Amygdala (tissue), 56 donors: Measurements from ENCODE around the gene SHISA5.
"Not testable (repeated sequence)": the region's sequence is repeated elsewhere in the genome, so short reads cannot be mapped to it uniquely, and the experiment has no call there.

Source experiments
- DNase-seq, 56 donors: peaks; one replicate each; lab custom pipeline; 2025; lab: John Stamatoyannopoulos, UW

SHISA5 gene

GRCh38 chr3:48504051-48504946 is at the start of gene SHISA5:
Gene SHISA5, minus strand, starts transcription at chr3:48504174. Its CDS starts 80 bp downstream, at chr3:48504094.
- DNase-seq = peak in 43 of 56 donors; percentile 16 to 76 (median 49)

GRCh38 chr3:48553361-48553760 is 49.4 kb upstream of the SHISA5 start:
- DNase-seq = no peak

- DNase-seq = no peak
Measured at GRCh38 chr3:48552111-48552951, 48.4 kb upstream of the SHISA5 start.

GRCh38 chr3:48551651-48552050 is 47.7 kb upstream of the SHISA5 start:
- not testable (repeated sequence) for DNase-seq

GRCh38 chr3:48548729-48549705 is 45.0 kb upstream of the SHISA5 start:
- peak in 55 of 56 donors; percentile 20 to 93 (median 68) for DNase-seq

GRCh38 chr3:48548126-48548525 is 44.2 kb upstream of the SHISA5 start:
- DNase-seq = no peak

GRCh38 chr3:48546203-48546829 is 42.3 kb upstream of the SHISA5 start:
- DNase-seq = peak in 12 of 56 donors; percentile 13 to 53 (median 22)

GRCh38 chr3:48544141-48544540 is 40.2 kb upstream of the SHISA5 start:
- DNase-seq = no peak

GRCh38 chr3:48543271-48543866 is 39.4 kb upstream of the SHISA5 start:
- DNase-seq = peak in 12 of 56 donors; percentile 7 to 39 (median 20)

GRCh38 chr3:48538451-48538850 is 34.5 kb upstream of the SHISA5 start:
- DNase-seq = no peak

- DNase-seq = no peak
Measured at GRCh38 chr3:48536785-48537184, 32.8 kb upstream of the SHISA5 start.

- DNase-seq = no peak
Measured at GRCh38 chr3:48536116-48536515, 32.1 kb upstream of the SHISA5 start.

GRCh38 chr3:48535578-48535977 is 31.6 kb upstream of the SHISA5 start:
- no peak for DNase-seq

- DNase-seq = no peak
Measured at GRCh38 chr3:48532977-48533337, 29.0 kb upstream of the SHISA5 start.

- DNase-seq = peak in 15 of 56 donors; percentile 10 to 68 (median 26)
Measured at GRCh38 chr3:48532271-48532976, 28.4 kb upstream of the SHISA5 start.

- DNase-seq = not testable (repeated sequence)
Measured at GRCh38 chr3:48530701-48531100, 26.7 kb upstream of the SHISA5 start.

- no peak for DNase-seq
Measured at GRCh38 chr3:48528754-48529153, 24.8 kb upstream of the SHISA5 start.

GRCh38 chr3:48528048-48528447 is 24.1 kb upstream of the SHISA5 start:
- DNase-seq = no peak

GRCh38 chr3:48524970-48525369 is 21.0 kb upstream of the SHISA5 start:
- DNase-seq = no peak
